ENCODE results near the gene TAOK2.
"Not testable (repeated sequence)": the region's sequence is repeated elsewhere in the genome, so short reads cannot be mapped to it uniquely, and the experiment has no call there.

TAOK2 gene

DNA sequence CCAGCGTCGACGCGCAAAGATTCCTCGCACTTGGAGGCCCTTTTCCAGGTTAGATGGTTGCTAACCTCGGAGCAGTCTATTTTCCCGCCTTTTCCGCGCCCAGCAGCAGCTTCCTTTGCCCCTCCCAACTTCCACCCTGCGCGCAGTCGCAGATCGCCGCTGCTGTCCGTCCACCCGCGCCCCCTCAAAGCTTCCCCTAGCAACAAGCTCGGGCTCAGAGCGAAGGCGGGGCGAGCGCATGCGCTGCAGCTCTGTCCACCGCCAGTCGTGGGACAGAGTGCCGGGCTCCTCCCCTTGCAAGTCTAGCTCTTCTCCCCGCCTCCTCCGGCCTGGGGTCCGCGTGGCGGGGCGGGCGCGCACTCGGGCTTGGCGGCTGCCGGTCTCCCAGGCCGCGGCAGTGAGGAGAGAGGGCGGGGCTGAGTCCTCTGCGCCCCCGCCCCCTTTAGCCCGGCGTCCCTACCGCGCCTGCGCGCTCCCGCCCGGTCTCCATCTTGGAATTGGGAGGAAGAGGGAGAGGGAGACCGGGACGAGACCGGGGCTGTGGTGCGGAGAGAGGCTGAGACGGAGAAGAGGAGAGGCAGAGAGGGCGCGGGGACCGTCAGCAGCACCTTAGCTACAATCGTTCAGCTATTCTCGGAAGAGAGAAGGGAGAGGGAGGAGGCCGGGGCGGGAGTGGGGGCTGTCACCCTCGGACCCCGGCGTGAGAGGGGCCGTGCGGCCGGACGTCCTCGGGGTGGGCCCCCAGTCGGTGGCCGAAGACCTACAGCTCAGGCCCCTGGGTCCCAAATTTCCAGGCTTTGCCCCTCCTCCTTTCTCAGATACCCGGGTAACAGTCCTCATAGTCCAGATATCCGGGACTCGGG lies at the start of gene TAOK2:
TAOK2 (plus strand) TSS at position 485 of the 863 bp plus-strand sequence. CDS start 3,905 bp downstream, outside the sequence.
- DNase-seq: peak; percentile 85

DNA sequence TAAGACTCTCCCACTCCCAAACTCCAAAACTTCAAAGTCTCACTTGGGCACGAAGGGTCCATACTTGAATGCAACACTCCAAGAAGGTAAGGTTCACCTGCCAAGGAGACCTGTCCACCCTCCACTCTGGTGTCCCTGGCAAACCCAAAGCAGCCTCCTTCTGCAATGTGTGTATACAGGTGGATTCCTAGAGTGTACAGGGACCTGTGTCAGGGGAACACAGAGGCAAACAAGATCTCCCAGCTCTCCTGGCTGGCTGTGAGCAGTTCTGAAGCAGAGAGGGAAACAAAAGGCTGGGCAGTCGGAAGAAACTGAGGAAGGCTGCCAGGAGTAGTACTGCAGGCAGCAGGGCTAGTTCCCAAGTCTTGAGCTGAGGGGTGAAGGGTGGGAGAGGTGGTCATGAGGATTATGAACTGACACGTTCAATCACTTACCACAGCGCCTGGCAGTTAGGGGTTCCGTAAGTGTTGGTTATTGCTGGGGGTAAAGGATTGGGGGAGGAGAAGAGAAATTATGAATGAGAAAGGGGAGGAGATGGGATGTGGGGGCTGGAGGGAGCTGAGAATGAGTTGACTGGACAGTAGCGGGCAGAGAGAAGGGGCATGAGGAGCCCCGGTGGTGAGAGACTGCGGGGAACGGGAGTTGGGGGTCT lies 48.4 kb upstream of the TAOK2 start:
- DNase-seq: no peak

DNA sequence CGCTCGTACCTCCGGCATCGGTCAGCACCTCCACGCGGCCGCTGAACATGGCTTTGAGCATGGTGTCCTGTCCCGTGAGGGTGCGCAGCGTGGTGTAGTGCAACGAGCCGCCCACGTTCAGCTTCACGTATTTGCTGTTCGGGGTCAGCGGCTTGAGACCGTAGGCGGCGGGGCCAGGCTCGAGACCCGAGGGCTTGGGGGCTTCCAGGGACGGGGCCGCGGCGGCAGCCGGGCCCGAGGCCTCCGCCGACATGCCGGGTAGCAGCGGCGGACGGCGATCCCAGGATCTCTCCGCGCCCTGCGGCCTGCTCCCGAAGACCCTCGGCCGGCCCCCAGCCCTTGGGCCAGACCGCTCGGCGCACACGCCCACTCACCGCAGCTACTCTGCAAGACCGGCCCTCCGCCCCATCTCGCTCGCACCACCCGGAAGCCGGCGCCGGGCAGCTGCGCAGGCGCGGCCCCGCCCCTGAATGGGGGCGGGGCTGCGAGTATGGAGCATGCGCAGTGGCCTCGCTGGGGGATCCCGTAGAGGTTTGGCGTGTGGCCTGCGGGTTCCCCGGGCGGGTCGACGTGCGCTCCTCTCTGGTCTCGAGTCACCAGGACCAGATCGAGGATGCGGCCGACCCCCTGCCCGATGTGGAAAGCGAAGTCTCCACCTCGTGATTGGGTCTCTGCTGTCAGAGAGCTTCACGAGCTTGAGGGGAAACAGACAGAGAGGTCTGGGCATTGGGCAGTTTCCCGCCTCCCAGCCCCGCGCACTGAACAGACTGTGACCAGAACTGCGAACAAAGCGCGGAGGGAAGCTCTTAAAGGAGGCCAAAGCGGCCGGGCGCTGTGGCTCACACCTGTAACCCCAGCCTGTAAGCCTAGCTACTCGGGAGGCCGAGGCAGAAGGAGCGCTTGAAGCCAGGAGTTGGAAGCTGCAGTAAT lies 47.6 kb upstream of the TAOK2 start, which contains the start of gene KCTD13:
KCTD13 (minus strand) TSS at position 446 of the 930 bp plus-strand sequence; CDS start at position 253, 193 bp downstream.
- peak; percentile 84 for DNase-seq

GRCh38 chr16:29926711-29927052 lies 47.0 kb upstream of the TAOK2 start:
- no peak for DNase-seq

DNA sequence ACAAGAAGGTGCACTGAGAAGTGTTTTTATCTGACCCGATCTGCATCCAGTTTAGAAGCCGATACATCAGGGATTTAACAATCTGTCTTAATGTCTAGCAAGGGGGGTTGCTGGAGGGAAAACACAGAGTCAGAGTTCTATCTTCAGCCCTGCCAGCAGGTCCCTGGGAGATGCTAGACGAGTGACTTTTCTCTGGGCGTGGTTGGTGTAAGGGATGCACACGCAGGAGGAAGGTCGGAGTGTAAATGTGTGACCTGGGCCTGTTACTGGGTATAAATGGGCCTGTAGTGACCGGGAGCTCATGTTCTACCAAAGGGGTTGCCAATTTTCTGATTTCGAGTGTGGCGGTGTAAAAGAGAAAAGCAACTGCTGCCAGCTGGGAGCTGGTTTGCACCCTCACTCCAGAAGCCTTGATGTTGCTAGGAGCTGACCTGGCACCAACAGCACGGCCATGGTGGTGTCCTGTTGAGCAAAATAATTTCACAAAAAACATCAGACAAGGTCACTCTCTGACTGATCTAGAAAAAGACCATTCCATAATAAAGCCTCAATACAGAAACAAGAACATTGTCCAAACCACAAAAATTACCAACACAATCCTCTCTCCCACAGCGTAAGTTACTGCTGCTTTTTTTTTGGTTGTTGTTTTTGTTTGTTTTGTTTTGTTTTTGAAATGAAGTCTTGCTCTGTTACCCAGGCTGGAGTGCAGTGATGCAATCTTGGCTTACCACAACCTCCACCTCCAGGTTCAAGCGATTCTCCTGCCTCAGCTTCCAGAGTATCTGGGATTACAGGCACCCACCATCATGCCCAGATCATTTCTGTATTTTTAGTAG lies 46.4 kb upstream of the TAOK2 start:
- no peak for DNase-seq

DNA sequence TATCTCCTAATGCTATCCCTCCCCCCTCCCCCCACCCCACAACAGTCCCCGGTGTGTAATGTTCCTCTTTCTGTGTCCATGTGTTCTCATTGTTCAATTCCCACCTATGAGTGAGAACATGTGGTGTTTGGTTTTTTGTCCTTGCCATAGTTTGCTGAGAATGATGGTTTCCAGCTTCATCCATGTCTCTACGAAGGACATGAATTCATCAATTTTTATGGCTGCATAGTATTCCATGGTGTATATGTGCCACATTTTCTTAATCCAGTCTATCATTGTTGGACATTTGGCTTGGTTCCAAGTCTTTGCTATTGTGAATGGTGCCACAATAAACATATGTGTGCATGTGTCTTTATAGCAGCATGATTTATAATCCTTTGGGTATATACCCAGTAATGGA lies 41.9 kb upstream of the TAOK2 start:
- not testable (repeated sequence) for DNase-seq

DNA sequence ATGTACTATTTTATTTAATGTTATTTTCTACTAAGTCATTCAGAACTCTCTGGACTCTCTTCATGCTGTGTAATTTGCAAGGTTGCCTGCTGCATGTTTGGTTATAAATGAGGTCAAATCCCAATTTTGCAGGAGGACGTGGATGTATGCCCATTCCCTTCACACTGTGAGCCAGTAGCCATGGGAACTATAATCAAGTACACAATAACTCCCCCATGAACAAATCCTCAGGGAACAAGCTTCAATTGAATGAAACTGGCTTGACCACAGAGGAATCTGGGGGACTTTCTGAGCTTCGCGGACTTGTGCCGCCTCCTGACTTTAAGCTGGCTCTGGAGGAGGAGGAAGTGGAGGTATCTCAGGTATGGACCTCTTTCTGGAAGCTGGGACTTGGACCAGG lies 33.0 kb upstream of the TAOK2 start:
- no peak for DNase-seq

GRCh38 chr16:29943846-29944799 lies 29.5 kb upstream of the TAOK2 start:
- no peak for DNase-seq

- DNase-seq: no peak
These were observed 25.8 kb upstream of the TAOK2 start for GRCh38 chr16:29947897-29948296.

GRCh38 chr16:29950806-29951461 lies 22.7 kb upstream of the TAOK2 start:
- no peak for DNase-seq

GRCh38 chr16:29951625-29952365 lies 21.9 kb upstream of the TAOK2 start:
- no peak for DNase-seq

- no peak for DNase-seq
These were observed 14.9 kb upstream of the TAOK2 start for GRCh38 chr16:29958756-29959155.

DNA sequence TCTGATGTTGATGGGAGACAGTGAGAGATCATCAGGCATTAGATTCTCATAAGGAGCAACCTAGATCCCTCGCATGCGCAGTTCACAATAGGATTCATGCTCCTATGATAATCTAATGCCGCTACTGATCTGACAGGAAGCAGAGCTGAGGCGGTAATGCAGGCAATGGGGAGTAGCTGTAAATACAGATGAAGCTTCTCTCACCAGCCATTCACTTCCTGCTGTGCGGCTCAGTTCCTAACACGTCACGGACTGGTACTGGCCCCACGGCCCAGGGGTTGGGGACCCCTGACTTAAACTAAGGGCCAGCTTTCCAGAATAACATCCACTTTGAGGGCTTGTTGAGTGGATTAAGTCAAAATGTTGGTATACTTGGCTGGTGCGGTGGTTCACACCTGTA lies 14.4 kb upstream of the TAOK2 start:
- DNase-seq: no peak

GRCh38 chr16:29959821-29960220 lies 13.8 kb upstream of the TAOK2 start:
- not testable (repeated sequence) for DNase-seq

DNA sequence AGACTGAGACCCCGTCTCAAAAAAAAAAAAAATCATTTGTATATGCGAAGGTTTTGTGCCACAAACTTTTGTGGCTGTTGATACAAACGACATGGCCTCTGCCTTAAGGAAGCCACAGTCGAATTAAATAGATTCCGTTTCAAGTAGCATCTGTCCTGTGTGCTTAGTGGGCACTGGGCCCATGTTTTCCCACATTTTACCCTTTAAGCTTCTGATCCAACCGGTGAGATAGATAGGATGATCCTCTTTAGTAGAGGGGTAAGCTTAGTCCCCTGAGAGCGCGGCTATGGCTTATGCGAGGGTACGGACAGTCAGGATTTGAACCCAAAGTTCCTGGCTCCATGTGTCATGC lies 12.6 kb upstream of the TAOK2 start:
- no peak for DNase-seq

GRCh38 chr16:29961479-29962343 lies 12.0 kb upstream of the TAOK2 start, which contains the start of gene TMEM219:
Gene TMEM219, plus strand, starts transcription at chr16:29962079. Its CDS starts 1,065 bp downstream, at chr16:29963144.
- DNase-seq: peak; percentile 91

DNA sequence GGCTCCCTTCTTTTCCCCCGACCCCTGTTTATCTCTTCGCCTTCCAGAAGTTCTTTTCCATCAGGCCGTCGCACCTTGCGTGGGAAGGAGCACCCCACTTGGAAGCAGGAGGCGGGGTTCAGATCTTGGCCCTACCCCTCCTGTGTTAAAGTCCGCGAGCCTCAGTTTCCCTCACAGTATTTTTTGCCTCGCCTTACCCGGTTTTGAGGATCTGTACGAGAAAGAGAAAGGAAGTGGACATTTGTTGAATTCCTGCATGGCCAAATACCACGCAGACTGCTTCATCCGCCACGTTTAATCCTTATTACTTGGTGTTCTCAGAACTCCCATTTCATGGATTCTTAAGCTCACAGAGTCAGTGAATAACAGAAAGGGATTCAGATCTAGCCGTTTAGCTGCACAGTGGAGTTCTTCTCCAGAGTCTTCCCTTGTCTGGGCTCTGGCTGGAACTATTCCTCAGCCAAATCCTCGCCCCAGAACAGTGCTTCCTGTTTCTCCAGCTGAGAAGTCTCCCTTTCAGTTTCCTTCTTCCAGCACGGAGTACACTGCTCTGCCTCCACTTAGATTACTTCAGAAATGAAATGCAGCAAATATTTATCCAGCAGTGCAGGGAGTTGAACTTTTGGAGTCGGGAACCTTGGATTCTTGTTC lies 11.2 kb upstream of the TAOK2 start:
- DNase-seq: no peak
